Endothelial cell of hepatic sinusoid (primary cell): Measurements from ENCODE around the gene RPL10A.

Experiments used
- in situ Hi-C: cut with HindIII; loops from 2 replicates; pipeline ENCODE4 v1.10.0; 2017; ENCODE audit warnings: low sequenced_read_pairs

RPL10A gene

GRCh38 chr6:35443341-35444030 lies 24.7 kb upstream of the RPL10A start:
- in situ Hi-C loops = loop anchor here (5.0 kb wide), 1 partner anchor 166 kb away; no protein-coding TSS in a partner anchor

DNA sequence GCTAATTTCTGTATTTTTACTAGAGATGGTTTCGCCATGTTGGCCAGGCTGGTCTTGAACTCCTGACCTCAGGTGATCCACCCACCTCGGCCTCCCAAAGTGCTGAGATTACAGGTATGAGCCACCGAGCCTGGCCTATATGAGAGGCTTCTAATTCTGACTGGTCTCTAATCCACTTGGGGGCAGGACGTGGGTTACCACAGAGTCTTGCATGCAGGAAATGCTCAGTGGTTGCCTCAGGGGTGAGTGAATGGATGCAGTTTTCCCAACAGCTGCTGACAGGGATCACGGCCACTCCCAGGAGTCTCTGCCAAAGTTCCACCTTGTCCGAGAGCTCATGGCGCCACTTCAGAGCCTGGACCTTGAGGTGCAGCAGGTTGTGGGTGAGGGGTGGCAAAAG lies 22.5 kb upstream of the RPL10A start:
- in situ Hi-C loops = no loop called here

DNA sequence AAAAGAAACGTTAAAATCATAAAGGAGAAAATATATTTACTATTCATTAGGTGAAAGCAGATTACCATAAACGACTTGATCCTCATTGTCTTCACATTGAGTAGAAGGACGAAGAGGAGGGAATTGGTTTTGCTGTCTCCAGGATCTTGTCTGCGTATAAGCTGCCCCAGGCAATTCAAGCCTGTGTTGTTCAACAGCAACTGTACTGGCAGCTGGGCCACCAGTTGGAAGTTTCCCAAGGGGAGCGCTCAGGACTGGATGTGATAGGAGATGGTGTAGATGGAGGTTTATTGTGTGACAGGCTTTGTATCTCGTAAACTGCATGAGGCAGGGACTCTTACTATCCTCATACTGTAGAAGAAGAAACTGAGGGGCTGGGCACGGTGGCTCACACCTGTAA lies 20.0 kb upstream of the RPL10A start:
- in situ Hi-C loops = no loop called here

- in situ Hi-C loops = no loop called here
These were observed 18.8 kb upstream of the RPL10A start for GRCh38 chr6:35449287-35449881.

GRCh38 chr6:35451354-35452182 lies 16.6 kb upstream of the RPL10A start:
- in situ Hi-C loops = no loop called here

DNA sequence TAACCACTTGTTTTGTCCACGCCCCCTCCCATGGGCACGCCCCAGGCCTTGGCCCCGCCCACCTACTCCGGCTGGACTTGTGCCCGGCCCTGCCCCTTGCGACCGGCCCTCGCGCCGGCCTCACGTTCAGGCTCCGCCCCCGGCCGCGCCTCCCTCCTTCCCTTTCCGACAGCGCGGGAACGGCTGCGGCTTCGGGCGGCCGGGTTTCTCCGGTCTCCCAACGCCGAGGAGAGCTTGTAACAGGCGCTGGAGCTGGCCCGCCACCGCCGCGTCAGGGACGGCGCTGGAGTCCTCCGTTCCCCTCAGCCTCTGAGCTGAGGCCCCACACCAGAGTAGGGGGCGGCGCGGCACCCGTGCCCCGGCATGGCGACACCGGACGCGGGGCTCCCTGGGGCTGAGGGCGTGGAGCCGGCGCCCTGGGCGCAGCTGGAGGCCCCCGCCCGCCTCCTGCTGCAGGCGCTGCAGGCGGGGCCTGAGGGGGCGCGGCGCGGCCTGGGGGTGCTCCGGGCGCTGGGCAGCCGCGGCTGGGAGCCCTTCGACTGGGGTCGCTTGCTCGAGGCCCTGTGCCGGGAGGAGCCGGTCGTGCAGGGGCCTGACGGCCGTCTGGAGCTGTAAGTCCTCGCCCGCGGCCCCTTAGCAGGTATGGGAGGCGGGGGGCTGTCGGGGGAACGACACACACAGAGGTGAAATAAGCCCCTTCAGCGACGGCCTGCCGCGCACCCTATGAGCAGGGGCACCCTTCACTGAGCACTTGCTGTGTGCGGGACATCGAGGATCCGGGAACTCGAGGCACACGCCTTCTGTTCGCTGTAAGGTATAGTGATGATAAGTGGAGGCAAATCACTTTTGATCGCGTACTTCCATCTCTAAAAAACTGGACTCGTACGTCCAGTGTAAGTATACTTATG lies 15.8 kb upstream of the RPL10A start, which contains the start of gene FANCE:
Gene FANCE (plus strand): TSS at position 156 of the 908 bp plus-strand sequence. CDS start 208 bp downstream, at position 364.
- in situ Hi-C loops = no loop called here

DNA sequence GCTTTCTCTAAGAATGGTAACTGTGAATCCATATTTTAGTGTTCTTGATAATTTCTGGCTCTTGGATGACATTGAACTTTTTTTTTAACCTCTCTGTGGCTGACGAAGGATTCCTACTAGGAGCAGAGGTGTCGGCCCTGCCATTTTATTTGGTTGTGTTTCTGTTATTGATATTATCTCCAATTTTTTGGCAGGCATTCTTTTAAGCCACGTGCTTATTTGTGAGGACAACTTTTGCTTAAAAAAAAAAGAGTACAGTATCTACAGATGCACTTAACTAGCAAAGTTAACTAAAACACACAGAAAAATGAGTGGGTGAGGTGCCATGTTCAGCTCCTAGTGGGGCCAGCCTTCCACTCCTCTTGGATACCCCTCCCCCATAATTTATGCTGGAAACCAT lies 15.0 kb upstream of the RPL10A start:
- in situ Hi-C loops = no loop called here

GRCh38 chr6:35454391-35455110 lies 13.7 kb upstream of the RPL10A start:
- in situ Hi-C loops = no loop called here

- in situ Hi-C loops = no loop called here
These were observed 10.3 kb upstream of the RPL10A start for GRCh38 chr6:35457907-35458306.

- in situ Hi-C loops = no loop called here
These were observed 6.9 kb upstream of the RPL10A start for GRCh38 chr6:35461270-35461669.

DNA sequence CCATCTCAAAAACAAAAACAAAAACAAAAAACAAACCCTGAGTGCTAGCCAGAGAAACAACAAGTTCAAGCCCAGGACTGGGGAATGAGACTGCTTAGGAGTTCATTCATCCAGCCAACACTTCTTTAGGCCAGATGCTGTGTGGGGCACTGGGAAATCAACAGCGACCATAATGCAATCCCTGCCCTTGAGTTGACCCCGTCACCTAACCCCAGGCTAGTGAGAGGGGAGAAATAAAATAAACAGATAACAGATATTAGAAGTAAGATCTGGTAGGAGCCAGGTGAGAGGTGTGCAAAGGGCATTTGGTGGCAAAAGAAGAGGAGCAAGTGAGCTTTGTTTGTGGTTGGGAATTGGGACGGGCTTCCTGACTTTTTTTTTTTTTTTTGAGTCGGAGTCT lies 4.9 kb upstream of the RPL10A start:
- in situ Hi-C loops = no loop called here

- in situ Hi-C loops = no loop called here
These were observed 2.6 kb upstream of the RPL10A start for GRCh38 chr6:35465646-35466045.

- in situ Hi-C loops = no loop called here
These were observed 964 bp downstream of the RPL10A start for GRCh38 chr6:35468980-35469750.

DNA sequence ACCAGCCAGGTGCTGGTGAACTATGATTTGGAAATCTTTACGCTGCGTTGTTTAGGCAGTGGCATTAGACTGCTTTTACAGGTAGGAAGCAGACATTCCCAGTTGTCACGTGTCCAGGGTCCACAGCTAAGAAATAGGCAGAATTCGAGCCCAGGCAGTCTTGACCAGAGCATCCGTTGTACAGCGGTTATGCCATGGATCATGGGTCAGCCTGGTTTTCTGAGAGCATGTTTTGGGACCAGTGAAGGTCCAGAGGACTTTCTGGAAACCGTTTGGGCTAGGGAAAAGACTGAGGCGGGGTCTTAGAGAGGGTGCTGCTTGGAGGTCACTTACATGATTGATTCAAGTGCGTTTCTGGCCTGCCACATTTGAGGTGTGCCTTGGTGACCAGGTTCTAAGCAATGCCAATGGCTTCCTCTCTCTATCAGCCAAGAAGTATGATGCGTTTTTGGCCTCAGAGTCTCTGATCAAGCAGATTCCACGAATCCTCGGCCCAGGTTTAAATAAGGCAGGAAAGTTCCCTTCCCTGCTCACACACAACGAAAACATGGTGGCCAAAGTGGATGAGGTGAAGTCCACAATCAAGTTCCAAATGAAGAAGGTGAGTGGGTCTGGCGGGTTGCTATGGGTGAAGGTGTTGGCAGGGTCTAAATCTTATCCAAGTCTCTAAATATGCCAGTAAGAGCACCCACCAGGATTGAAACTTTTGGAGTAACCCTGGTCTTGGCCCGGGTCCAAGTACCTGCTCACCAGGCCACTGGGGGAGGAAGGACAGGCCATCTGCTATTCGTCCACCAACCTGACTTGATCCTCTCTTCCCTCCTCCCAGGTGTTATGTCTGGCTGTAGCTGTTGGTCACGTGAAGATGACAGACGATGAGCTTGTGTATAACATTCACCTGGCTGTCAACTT lies 1.8 kb downstream of the RPL10A start:
- in situ Hi-C loops = no loop called here

DNA sequence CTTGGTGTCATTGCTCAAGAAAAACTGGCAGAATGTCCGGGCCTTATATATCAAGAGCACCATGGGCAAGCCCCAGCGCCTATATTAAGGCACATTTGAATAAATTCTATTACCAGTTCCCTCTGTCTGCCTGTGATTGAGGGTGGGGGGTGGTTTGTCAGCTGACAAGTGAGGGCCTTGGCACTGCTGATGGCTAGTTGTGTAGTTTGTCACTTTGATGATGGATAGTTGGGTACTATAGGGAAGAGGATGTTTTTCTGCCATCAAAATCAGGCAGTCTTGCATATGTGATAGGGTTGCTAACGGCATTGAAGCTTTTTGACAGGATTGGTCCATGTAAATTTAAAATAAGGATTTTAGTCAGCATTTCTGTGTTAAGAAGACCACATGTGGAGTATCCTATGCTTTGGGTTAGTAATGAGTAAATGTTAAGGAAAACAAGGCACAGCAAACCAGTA lies 2.5 kb downstream of the RPL10A start:
- in situ Hi-C loops = no loop called here

GRCh38 chr6:35471836-35472345 lies 3.7 kb downstream of the RPL10A start:
- in situ Hi-C loops = no loop called here

DNA sequence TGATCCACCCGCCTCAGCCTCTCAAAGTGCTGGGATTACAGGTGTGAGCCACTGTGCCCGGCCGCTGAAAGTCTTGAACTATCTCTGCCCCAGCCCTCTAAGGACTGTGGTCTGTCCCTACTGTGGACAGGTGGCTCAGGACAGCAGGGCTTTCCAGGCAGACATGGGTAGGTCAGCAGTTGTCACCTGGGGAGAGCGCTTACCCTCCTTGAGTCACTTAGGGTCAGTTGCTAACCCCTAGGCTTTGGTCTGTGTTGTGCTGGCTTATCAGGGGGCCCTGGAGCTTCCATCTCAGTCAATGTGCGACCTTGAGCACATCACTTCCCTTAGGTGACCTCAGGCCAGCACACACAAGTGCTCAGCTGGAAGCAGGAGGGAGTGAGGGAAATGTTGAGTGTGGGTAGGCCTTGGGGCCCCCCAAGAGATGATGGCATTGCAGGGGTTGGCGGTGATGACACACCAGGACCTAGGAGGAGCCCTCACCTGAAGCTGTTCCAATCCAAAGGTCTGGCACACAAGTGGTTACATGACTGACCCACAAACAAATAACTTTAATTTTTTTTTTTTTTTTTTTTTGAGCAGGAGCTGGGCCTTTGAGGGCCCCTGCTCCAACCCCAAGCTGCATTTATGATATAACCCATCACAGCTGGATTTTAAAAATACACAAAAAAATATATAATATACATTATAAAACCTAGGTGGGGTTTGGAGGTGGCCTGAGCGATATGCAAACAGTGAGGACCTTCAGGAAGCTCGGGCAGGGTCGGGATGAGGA lies 5.1 kb downstream of the RPL10A start:
- in situ Hi-C loops = no loop called here
